ENCODE data around the gene ARID1B. TPM values are rescaled to one million over a fixed set of nuclear protein-coding genes. Genes with fewer than 3 reads are reported as not detected.
A peak's percentile ranks its signal among the peaks of the same experiment; 100 is the strongest.

Gene ARID1B
- total and polyA plus RNA-seq, 5 donors = 18.3 to 59.6 (median 53.8) TPM

GRCh38 chr6:156853733-156854132 is 76.6 kb downstream of the ARID1B start:
- intact Hi-C loops (cut with DNase I) = no loop called here
- no peak overlapping the region for H3K27ac ChIP-seq (ENCODE audit: low read length)
- no peak for ATAC-seq

GRCh38 chr6:156854466-156855161 is 77.4 kb downstream of the ARID1B start:
- no peak for ATAC-seq
- intact Hi-C loops (cut with DNase I) = no loop called here
- 83% methylated on average over 10 of the region's 10 CpGs for WGBS
- Histone ChIP-seq H3K4me3 (ENCODE audit: low read length) (no peak overlapping the region), H3K27ac (ENCODE audit: low read length) (no peak overlapping the region), H3K9me3 (ENCODE audit: control insufficient read depth, low read length) (no peaks in the 10 kb centered on the region), H3K27me3 (ENCODE audit: control insufficient read depth, insufficient read depth) (no peaks in the 10 kb centered on the region), H3K4me1 (ENCODE audit: control insufficient read depth, insufficient read depth, low read length) (peaks cover 12% of the 10 kb centered on the region)
- DNase-seq = no peak

More at GRCh38 chr6:156853733-156854132, 76.6 kb downstream of the ARID1B start:
- Histone ChIP-seq H3K9me3 (ENCODE audit: control insufficient read depth, low read length) (no peaks in the 10 kb centered on the region), H3K4me1 (ENCODE audit: control insufficient read depth, insufficient read depth, low read length) (peaks cover 12% of the 10 kb centered on the region), H3K4me3 (ENCODE audit: low read length) (no peak overlapping the region), H3K27me3 (ENCODE audit: control insufficient read depth, insufficient read depth) (no peaks in the 10 kb centered on the region)
- peak in 1 of 3 donors; percentile 30 for DNase-seq
- WGBS = 89% methylated on average over 5 of the region's 5 CpGs

- 87% methylated on average over 2 of the region's 2 CpGs for WGBS
- no peak overlapping the region for H3K27ac ChIP-seq (ENCODE audit: low read length)
- intact Hi-C loops (cut with DNase I) = no loop called here
- H3K9me3 ChIP-seq (ENCODE audit: control insufficient read depth, low read length) = no peaks in the 10 kb centered on the region
- ATAC-seq = peak in 1 of 2 donors; percentile 22
- no peak overlapping the region for H3K4me3 ChIP-seq (ENCODE audit: low read length)
- no peak for DNase-seq
- H3K27me3 ChIP-seq (ENCODE audit: control insufficient read depth, insufficient read depth) = no peaks in the 10 kb centered on the region
- peaks cover 18% of the 10 kb centered on the region for H3K4me1 ChIP-seq (ENCODE audit: control insufficient read depth, insufficient read depth, low read length)
These were observed 80.4 kb downstream of the ARID1B start for GRCh38 chr6:156857573-156857972.

GRCh38 chr6:156859686-156860085 is 82.5 kb downstream of the ARID1B start:
- H3K4me3 ChIP-seq (ENCODE audit: low read length) = no peak overlapping the region
- peaks cover 13% of the 10 kb centered on the region for H3K4me1 ChIP-seq (ENCODE audit: control insufficient read depth, insufficient read depth, low read length)
- no peaks in the 10 kb centered on the region for H3K27me3 ChIP-seq (ENCODE audit: control insufficient read depth, insufficient read depth)
- intact Hi-C loops (cut with DNase I) = no loop called here
- no peaks in the 10 kb centered on the region for H3K9me3 ChIP-seq (ENCODE audit: control insufficient read depth, low read length)
- WGBS = 75% methylated on average over 1 of the region's 1 CpG
- no peak overlapping the region for H3K27ac ChIP-seq (ENCODE audit: low read length)
- ATAC-seq (no peak), DNase-seq (no peak)

GRCh38 chr6:156862711-156863110 is 85.5 kb downstream of the ARID1B start:
- WGBS = 90% methylated on average over 7 of the region's 7 CpGs
- Histone ChIP-seq H3K4me1 (ENCODE audit: control insufficient read depth, insufficient read depth, low read length) (peaks cover 14% of the 10 kb centered on the region), H3K27ac (ENCODE audit: low read length) (no peak overlapping the region), H3K27me3 (ENCODE audit: control insufficient read depth, insufficient read depth) (no peaks in the 10 kb centered on the region), H3K4me3 (ENCODE audit: low read length) (no peak overlapping the region), H3K9me3 (ENCODE audit: control insufficient read depth, low read length) (no peaks in the 10 kb centered on the region)
- DNase-seq (no peak), ATAC-seq (no peak)
- intact Hi-C loops (cut with DNase I) = no loop called here

- no peak for DNase-seq
- Histone ChIP-seq H3K27ac (ENCODE audit: low read length) (no peak overlapping the region), H3K4me3 (ENCODE audit: low read length) (no peak overlapping the region), H3K27me3 (ENCODE audit: control insufficient read depth, insufficient read depth) (no peaks in the 10 kb centered on the region), H3K4me1 (ENCODE audit: control insufficient read depth, insufficient read depth, low read length) (peaks cover 16% of the 10 kb centered on the region), H3K9me3 (ENCODE audit: control insufficient read depth, low read length) (no peaks in the 10 kb centered on the region)
- ATAC-seq = no peak
- intact Hi-C loops (cut with DNase I) = no loop called here
These were observed 86.3 kb downstream of the ARID1B start for GRCh38 chr6:156863504-156863903.

- H3K27me3 ChIP-seq (ENCODE audit: control insufficient read depth, insufficient read depth) = no peaks in the 10 kb centered on the region
- WGBS = 97% methylated on average over 6 of the region's 6 CpGs
- no peak overlapping the region for H3K4me3 ChIP-seq (ENCODE audit: low read length)
- intact Hi-C loops (cut with DNase I) = no loop called here
- DNase-seq (no peak), ATAC-seq (no peak)
- H3K4me1 ChIP-seq (ENCODE audit: control insufficient read depth, insufficient read depth, low read length) = peaks cover 16% of the 10 kb centered on the region
- no peaks in the 10 kb centered on the region for H3K9me3 ChIP-seq (ENCODE audit: control insufficient read depth, low read length)
- H3K27ac ChIP-seq (ENCODE audit: low read length) = no peak overlapping the region
These were observed 87.4 kb downstream of the ARID1B start for GRCh38 chr6:156864557-156864956.

GRCh38 chr6:156865019-156865629 is 87.9 kb downstream of the ARID1B start:
- DNase-seq = no peak
- H3K27me3 ChIP-seq (ENCODE audit: control insufficient read depth, insufficient read depth) = no peaks in the 10 kb centered on the region
- peaks cover 18% of the 10 kb centered on the region for H3K4me1 ChIP-seq (ENCODE audit: control insufficient read depth, insufficient read depth, low read length)
- no peak overlapping the region for H3K27ac ChIP-seq (ENCODE audit: low read length)
- no peak for ATAC-seq
- intact Hi-C loops (cut with DNase I) = no loop called here
- WGBS = 67% methylated on average over 1 of the region's 1 CpG
- no peak overlapping the region for H3K4me3 ChIP-seq (ENCODE audit: low read length)
- H3K9me3 ChIP-seq (ENCODE audit: control insufficient read depth, low read length) = no peaks in the 10 kb centered on the region

GRCh38 chr6:156866220-156867015 is 89.2 kb downstream of the ARID1B start:
- 56% methylated on average over 10 of the region's 10 CpGs for WGBS
- intact Hi-C loops (cut with DNase I) = no loop called here
- Histone ChIP-seq H3K9me3 (ENCODE audit: control insufficient read depth, low read length) (no peaks in the 10 kb centered on the region), H3K27me3 (ENCODE audit: control insufficient read depth, insufficient read depth) (no peaks in the 10 kb centered on the region), H3K4me1 (ENCODE audit: control insufficient read depth, insufficient read depth, low read length) (peaks cover 20% of the 10 kb centered on the region), H3K27ac (ENCODE audit: low read length) (no peak overlapping the region), H3K4me3 (ENCODE audit: low read length) (no peak overlapping the region)
- peak in 1 of 3 donors; percentile 33 for DNase-seq
- ATAC-seq = peak; percentile 61 to 74

- Histone ChIP-seq H3K27ac (ENCODE audit: low read length) (no peak overlapping the region), H3K4me1 (ENCODE audit: control insufficient read depth, insufficient read depth, low read length) (peaks cover 15% of the 10 kb centered on the region), H3K9me3 (ENCODE audit: control insufficient read depth, low read length) (no peaks in the 10 kb centered on the region), H3K27me3 (ENCODE audit: control insufficient read depth, insufficient read depth) (no peaks in the 10 kb centered on the region), H3K4me3 (ENCODE audit: low read length) (no peak overlapping the region)
- DNase-seq (no peak), ATAC-seq (peak; percentile 37 to 64)
- intact Hi-C loops (cut with DNase I) = no loop called here
- WGBS = 63% methylated on average over 2 of the region's 2 CpGs
These were observed 89.9 kb downstream of the ARID1B start for GRCh38 chr6:156867121-156867520.

- DNase-seq = no peak
- ATAC-seq = no peak
- no peak overlapping the region for H3K4me3 ChIP-seq (ENCODE audit: low read length)
- H3K27me3 ChIP-seq (ENCODE audit: control insufficient read depth, insufficient read depth) = no peaks in the 10 kb centered on the region
- 87% methylated on average over 3 of the region's 3 CpGs for WGBS
- intact Hi-C loops (cut with DNase I) = no loop called here
- H3K9me3 ChIP-seq (ENCODE audit: control insufficient read depth, low read length) = no peaks in the 10 kb centered on the region
- no peak overlapping the region for H3K27ac ChIP-seq (ENCODE audit: low read length)
- peaks cover 17% of the 10 kb centered on the region for H3K4me1 ChIP-seq (ENCODE audit: control insufficient read depth, insufficient read depth, low read length)
These were observed 91.2 kb downstream of the ARID1B start for GRCh38 chr6:156868385-156868784.

Data from right cardiac atrium (tissue), 5 donors.